ENCODE data around the gene TSC2. TPM values are rescaled to one million over a fixed set of nuclear protein-coding genes. Genes with fewer than 3 reads are reported as not detected.

The TSC2 gene
- total and polyA plus RNA-seq, 2 of the 13 experiments (the other 11 are each of a cell fraction or from before 2014, with no cell fraction given): 19.6 to 40.4 TPM

DNA sequence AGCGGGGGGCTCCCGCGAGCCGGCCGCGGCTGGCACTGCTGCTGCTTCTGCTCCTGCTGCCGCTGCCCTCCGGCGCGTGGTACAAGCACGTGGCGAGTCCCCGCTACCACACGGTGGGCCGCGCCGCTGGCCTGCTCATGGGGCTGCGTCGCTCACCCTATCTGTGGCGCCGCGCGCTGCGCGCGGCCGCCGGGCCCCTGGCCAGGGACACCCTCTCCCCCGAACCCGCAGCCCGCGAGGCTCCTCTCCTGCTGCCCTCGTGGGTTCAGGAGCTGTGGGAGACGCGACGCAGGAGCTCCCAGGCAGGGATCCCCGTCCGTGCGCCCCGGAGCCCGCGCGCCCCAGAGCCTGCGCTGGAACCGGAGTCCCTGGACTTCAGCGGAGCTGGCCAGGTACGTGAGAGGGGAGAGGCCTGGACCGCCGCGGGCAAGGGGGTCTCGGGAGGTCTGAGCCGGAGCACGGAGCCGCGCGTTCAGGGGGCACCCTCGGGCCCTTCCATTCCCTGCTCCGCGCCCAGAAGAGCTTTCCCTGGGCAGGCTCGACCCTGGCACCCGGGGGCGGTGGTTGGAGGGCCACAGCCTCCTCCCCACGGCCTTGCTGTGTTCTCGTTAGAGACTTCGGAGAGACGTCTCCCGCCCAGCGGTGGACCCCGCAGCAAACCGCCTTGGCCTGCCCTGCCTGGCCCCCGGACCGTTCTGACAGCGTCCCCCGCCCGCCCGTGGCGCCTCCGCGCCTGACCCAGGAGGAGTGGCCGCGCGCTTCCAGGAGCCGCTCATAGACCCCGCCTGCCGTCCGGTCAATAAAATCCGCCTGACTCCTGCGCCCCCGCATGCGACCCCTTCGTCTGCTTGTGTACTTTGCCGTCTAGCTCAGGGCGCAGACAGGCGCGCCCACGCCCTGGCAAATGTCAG lies 27.6 kb upstream of the TSC2 start (continued):
- TF ChIP-seq, protein P1, sequence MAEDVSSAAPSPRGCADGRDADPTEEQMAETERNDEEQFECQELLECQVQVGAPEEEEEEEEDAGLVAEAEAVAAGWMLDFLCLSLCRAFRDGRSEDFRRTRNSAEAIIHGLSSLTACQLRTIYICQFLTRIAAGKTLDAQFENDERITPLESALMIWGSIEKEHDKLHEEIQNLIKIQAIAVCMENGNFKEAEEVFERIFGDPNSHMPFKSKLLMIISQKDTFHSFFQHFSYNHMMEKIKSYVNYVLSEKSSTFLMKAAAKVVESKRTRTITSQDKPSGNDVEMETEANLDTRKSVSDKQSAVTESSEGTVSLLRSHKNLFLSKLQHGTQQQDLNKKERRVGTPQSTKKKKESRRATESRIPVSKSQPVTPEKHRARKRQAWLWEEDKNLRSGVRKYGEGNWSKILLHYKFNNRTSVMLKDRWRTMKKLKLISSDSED (CRISPR knock-in tag; IDR thresholded peaks at IDR 0.05): no peak
- 0 out of 2 replicates have a peak, but pooled peaks have one; percentile 24 for TF ChIP-seq FOXA3 (CRISPR knock-in tag; IDR thresholded peaks at IDR 0.05)
- no peak for TF ChIP-seq RBAK (CRISPR knock-in tag; IDR thresholded peaks at IDR 0.05)
- TF ChIP-seq, protein P2, sequence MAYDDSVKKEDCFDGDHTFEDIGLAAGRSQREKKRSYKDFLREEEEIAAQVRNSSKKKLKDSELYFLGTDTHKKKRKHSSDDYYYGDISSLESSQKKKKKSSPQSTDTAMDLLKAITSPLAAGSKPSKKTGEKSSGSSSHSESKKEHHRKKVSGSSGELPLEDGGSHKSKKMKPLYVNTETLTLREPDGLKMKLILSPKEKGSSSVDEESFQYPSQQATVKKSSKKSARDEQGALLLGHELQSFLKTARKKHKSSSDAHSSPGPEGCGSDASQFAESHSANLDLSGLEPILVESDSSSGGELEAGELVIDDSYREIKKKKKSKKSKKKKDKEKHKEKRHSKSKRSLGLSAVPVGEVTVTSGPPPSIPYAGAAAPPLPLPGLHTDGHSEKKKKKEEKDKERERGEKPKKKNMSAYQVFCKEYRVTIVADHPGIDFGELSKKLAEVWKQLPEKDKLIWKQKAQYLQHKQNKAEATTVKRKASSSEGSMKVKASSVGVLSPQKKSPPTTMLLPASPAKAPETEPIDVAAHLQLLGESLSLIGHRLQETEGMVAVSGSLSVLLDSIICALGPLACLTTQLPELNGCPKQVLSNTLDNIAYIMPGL (CRISPR knock-in tag; IDR thresholded peaks at IDR 0.05; ENCODE audit: borderline replicate concordance in 1 of 2, low read depth in 1 of 2): 0 out of 4 replicates have a peak, but pooled peaks of 1 of the 2 experiments have one; percentile 22
- TF ChIP-seq ZFY (CRISPR knock-in tag; IDR thresholded peaks at IDR 0.05): peak; percentile 28; the same call in 1 of the 2 replicates
- no peak for TF ChIP-seq ZNF790 (CRISPR knock-in tag; IDR thresholded peaks at IDR 0.05; ENCODE audit: borderline replicate concordance)
- TF ChIP-seq, protein P3, sequence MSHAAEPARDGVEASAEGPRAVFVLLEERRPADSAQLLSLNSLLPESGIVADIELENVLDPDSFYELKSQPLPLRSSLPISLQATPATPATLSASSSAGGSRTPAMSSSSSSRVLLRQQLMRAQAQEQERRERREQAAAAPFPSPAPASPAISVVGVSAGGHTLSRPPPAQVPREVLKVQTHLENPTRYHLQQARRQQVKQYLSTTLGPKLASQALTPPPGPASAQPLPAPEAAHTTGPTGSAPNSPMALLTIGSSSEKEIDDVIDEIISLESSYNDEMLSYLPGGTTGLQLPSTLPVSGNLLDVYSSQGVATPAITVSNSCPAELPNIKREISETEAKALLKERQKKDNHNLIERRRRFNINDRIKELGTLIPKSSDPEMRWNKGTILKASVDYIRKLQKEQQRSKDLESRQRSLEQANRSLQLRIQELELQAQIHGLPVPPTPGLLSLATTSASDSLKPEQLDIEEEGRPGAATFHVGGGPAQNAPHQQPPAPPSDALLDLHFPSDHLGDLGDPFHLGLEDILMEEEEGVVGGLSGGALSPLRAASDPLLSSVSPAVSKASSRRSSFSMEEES (CRISPR knock-in tag; IDR thresholded peaks at IDR 0.05): no peak
- TF ChIP-seq, protein P4, sequence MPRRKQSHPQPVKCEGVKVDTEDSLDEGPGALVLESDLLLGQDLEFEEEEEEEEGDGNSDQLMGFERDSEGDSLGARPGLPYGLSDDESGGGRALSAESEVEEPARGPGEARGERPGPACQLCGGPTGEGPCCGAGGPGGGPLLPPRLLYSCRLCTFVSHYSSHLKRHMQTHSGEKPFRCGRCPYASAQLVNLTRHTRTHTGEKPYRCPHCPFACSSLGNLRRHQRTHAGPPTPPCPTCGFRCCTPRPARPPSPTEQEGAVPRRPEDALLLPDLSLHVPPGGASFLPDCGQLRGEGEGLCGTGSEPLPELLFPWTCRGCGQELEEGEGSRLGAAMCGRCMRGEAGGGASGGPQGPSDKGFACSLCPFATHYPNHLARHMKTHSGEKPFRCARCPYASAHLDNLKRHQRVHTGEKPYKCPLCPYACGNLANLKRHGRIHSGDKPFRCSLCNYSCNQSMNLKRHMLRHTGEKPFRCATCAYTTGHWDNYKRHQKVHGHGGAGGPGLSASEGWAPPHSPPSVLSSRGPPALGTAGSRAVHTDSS (CRISPR knock-in tag; conservative IDR thresholded peaks at IDR 0.05): no peak
- no peak for TF ChIP-seq NFIC (IDR thresholded peaks at IDR 0.05; ENCODE audit: low read length)
- TF ChIP-seq, protein P5, sequence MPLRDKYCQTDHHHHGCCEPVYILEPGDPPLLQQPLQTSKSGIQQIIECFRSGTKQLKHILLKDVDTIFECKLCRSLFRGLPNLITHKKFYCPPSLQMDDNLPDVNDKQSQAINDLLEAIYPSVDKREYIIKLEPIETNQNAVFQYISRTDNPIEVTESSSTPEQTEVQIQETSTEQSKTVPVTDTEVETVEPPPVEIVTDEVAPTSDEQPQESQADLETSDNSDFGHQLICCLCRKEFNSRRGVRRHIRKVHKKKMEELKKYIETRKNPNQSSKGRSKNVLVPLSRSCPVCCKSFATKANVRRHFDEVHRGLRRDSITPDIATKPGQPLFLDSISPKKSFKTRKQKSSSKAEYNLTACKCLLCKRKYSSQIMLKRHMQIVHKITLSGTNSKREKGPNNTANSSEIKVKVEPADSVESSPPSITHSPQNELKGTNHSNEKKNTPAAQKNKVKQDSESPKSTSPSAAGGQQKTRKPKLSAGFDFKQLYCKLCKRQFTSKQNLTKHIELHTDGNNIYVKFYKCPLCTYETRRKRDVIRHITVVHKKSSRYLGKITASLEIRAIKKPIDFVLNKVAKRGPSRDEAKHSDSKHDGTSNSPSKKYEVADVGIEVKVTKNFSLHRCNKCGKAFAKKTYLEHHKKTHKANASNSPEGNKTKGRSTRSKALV (CRISPR knock-in tag; IDR thresholded peaks at IDR 0.05): peak; percentile 99
- TF ChIP-seq, protein P6, sequence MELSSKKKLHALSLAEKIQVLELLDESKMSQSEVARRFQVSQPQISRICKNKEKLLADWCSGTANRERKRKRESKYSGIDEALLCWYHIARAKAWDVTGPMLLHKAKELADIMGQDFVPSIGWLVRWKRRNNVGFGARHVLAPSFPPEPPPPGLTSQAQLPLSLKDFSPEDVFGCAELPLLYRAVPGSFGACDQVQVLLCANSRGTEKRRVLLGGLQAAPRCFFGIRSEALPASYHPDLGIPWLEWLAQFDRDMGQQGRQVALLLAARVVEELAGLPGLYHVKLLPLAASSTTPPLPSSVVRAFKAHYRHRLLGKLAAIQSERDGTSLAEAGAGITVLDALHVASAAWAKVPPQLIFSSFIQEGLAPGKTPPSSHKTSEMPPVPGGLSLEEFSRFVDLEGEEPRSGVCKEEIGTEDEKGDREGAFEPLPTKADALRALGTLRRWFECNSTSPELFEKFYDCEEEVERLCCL (CRISPR knock-in tag; IDR thresholded peaks at IDR 0.05; ENCODE audit: borderline replicate concordance): no peak
- TF ChIP-seq ZNF841 (CRISPR knock-in tag; IDR thresholded peaks at IDR 0.05; ENCODE audit: borderline replicate concordance): no peak
- no peak for TF ChIP-seq SOX6 (IDR thresholded peaks at IDR 0.05)
- TF ChIP-seq SOX6 (CRISPR knock-in tag; IDR thresholded peaks at IDR 0.05): no peak
- TF ChIP-seq ZNF567 (CRISPR knock-in tag; IDR thresholded peaks at IDR 0.05; ENCODE audit: borderline replicate concordance): no peak
- 0 out of 2 replicates have a peak, but pooled peaks have one; percentile 24 for TF ChIP-seq ARNTL (CRISPR knock-in tag; IDR thresholded peaks at IDR 0.05)
